ENCODE data around the gene OPCML. TPM values are rescaled to one million over a fixed set of nuclear protein-coding genes. Genes with fewer than 3 reads are reported as not detected.

Gene OPCML
- total RNA-seq, 1 experiment from 2014 or later = not detected

GRCh38 chr11:132455044-132455443 is 1077.3 kb downstream of the OPCML start:
- TF ChIP-seq POLR2AphosphoS5 (IDR thresholded peaks at IDR 0.05; ENCODE audit: low read depth, low read length) = no peak
- TF ChIP-seq TCF7L2 (IDR thresholded peaks at IDR 0.05; ENCODE audit: low read depth, low read length) = no peak
- TF ChIP-seq CTCF (IDR thresholded peaks at IDR 0.05) = no peak
- no peak for TF ChIP-seq SIN3A (IDR thresholded peaks at IDR 0.05; ENCODE audit: borderline replicate concordance, insufficient read depth, low read depth, low read length)
- no peak for TF ChIP-seq REST (IDR thresholded peaks at IDR 0.05; ENCODE audit: insufficient read depth in 1 of 2, low read depth in 2 of 2, low read length in 1 of 2)
- ATAC-seq (no peak; the same call in 1 of the 2 replicates), DNase-seq (ENCODE audit: low read depth, low spot score) (no peak)
- BruUV-seq (replicated peaks) = no TSS peak
- no peaks in the 10 kb centered on the region for H3K9me3 ChIP-seq (ENCODE audit: control insufficient read depth, insufficient read depth, low read depth, low read length)
- intact Hi-C loops (cut with micrococcal nuclease; ENCODE audit: unreplicated experiment) (no loop called here), in situ Hi-C loops (cut with HindIII; ENCODE audit: low pct_unique_long_range_greater_than_20kb, low sequenced_read_pairs) (no loop called here)
- POLR2A ChIA-PET = no interaction called here
- H3K27ac ChIP-seq (ENCODE audit: low read length) = no peak overlapping the region
- H3K4me3 ChIP-seq (ENCODE audit: low read depth in 2 of 2, low read length in 2 of 2) = no peak overlapping the region
- H3K36me3 ChIP-seq (ENCODE audit: control insufficient read depth, insufficient read depth, low read length) = no peaks in the 10 kb centered on the region
- H3K27me3 ChIP-seq (ENCODE audit: control insufficient read depth, insufficient read depth, low read length) = no peaks in the 10 kb centered on the region
- CTCF ChIA-PET = no interaction called here
- no peaks in the 10 kb centered on the region for H3K4me1 ChIP-seq (ENCODE audit: control insufficient read depth, insufficient read depth, low read length)

GRCh38 chr11:132453406-132453805 is 1078.9 kb downstream of the OPCML start:
- intact Hi-C loops (cut with micrococcal nuclease; ENCODE audit: unreplicated experiment) = no loop called here
- POLR2A ChIA-PET = no interaction called here

More at GRCh38 chr11:132453406-132453805, 1078.9 kb downstream of the OPCML start:
- TF ChIP-seq POLR2AphosphoS5 (IDR thresholded peaks at IDR 0.05; ENCODE audit: low read depth, low read length) (no peak), TCF7L2 (IDR thresholded peaks at IDR 0.05; ENCODE audit: low read depth, low read length) (no peak), SIN3A (IDR thresholded peaks at IDR 0.05; ENCODE audit: borderline replicate concordance, insufficient read depth, low read depth, low read length) (no peak), REST (IDR thresholded peaks at IDR 0.05; ENCODE audit: insufficient read depth in 1 of 2, low read depth in 2 of 2, low read length in 1 of 2) (no peak), CTCF (IDR thresholded peaks at IDR 0.05) (no peak)
- Histone ChIP-seq H3K27ac (ENCODE audit: low read length) (no peak overlapping the region), H3K27me3 (ENCODE audit: control insufficient read depth, insufficient read depth, low read length) (no peaks in the 10 kb centered on the region), H3K36me3 (ENCODE audit: control insufficient read depth, insufficient read depth, low read length) (no peaks in the 10 kb centered on the region), H3K9me3 (ENCODE audit: control insufficient read depth, insufficient read depth, low read depth, low read length) (no peaks in the 10 kb centered on the region), H3K4me3 (ENCODE audit: low read depth in 2 of 2, low read length in 2 of 2) (no peak overlapping the region), H3K4me1 (ENCODE audit: control insufficient read depth, insufficient read depth, low read length) (no peaks in the 10 kb centered on the region)
- ATAC-seq (no peak), DNase-seq (ENCODE audit: low read depth, low spot score) (no peak)
- in situ Hi-C loops (cut with HindIII; ENCODE audit: low pct_unique_long_range_greater_than_20kb, low sequenced_read_pairs) = no loop called here
- BruUV-seq (replicated peaks) = no TSS peak
- CTCF ChIA-PET = no interaction called here
